Measurements from ENCODE around the gene ATP9B.
"Not testable (repeated sequence)": the region's sequence is repeated elsewhere in the genome, so short reads cannot be mapped to it uniquely, and the experiment has no call there.

GRCh38 chr18:79327915-79328314 is 258.7 kb downstream of the ATP9B start:
- not testable (repeated sequence) for TF ChIP-seq CTCF (IDR thresholded peaks at IDR 0.05 in 8 of 11, conservative IDR thresholded peaks at IDR 0.05 in 3 of 11); POLR2AphosphoS5 (IDR thresholded peaks at IDR 0.05)

Data from spleen (tissue), 7 donors.